Hippocampal formation (tissue), 2 donors: ENCODE measurements around the gene ADA.

ENCODE experiments used
- DNase-seq, 2 donors: peaks; one replicate each; lab custom pipeline; 2025; lab: John Stamatoyannopoulos, UW

ADA gene

DNA sequence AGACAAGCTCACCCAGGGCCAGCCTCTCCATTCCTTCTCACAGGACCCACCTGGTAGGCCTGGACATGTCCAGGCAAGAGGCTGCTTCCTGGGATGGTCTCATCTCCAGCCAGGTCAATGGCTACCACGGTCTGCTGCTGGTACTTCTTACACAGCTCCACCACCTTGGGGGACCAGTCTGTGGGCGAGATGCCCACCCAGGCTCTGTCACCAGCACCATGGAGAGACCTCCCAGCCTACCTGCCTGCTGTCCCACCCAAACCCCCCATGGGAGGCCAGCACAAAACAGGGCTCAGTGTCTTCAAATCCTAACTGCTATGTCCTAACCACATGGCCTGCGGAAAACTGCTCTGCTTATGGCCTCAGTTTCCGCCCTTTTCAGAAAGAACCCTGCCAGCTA lies 27.3 kb downstream of the ADA start:
- no peak for DNase-seq

- no peak for DNase-seq
These were observed 28.8 kb downstream of the ADA start for GRCh38 chr20:44622501-44623270.

DNA sequence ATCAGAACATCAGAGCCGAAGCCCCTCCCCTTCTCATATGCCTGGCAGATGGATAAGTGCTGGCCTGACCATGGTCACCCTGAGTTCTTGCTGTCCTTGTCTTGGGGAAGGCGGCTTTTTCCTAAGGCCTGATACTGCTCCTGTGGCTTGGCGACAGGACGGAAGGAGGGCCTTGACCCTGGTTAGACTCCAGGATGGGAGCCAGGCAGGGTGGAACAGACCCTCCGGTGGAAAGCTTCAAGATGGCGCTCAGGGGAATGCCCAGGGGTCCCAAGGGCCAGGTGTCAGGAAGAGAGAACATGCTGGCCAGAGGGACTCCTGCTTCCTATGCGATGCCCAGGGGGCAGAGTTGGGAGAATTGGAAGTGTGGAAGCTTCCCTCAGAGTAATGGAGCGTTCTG lies 29.6 kb downstream of the ADA start:
- no peak for DNase-seq

DNA sequence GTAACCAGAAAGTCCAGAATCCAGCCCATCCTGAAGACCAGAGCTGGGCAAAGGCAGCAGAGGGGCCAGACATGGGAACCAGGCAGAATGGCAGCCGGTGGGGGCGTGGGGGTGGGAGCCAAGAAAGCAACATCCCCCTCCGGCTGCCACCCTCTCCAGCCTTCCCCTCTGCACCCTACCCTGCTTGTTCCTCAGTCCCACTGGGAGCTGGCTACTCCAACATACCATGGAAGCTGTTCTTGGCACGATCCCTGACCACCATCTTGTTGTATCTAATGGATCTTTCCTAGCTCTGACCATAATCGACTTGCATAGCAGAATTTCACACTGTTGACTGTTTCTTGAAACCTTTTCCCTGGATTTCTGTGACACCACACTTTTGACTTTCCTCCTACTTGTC lies 30.2 kb downstream of the ADA start:
- no peak for DNase-seq

- no peak for DNase-seq
These were observed 31.5 kb downstream of the ADA start for GRCh38 chr20:44620030-44620429.

- DNase-seq = no peak
These were observed 32.2 kb downstream of the ADA start for GRCh38 chr20:44619294-44619693.

DNA sequence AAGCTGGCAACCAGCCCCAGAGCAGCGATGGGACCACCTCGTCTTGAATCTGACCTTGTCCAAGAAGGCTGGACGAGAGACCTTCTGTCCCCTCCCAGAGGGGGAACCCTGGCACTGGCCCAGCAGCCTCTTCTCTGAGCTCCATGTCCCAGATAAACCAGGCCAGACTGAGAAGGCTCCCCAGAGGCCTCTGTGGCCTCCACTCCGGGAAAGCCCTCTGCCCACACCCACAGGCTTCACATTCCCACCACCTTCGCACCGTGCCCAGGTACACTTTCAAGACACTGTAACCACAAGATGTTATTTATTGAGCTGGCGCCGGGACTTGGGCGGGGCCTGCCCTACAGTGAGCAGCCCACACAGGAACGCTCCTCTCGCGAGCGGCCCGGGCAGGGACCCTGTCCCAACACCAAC lies 33.2 kb downstream of the ADA start:
- no peak for DNase-seq

GRCh38 chr20:44616604-44616964 lies 34.9 kb downstream of the ADA start:
- DNase-seq = no peak

DNA sequence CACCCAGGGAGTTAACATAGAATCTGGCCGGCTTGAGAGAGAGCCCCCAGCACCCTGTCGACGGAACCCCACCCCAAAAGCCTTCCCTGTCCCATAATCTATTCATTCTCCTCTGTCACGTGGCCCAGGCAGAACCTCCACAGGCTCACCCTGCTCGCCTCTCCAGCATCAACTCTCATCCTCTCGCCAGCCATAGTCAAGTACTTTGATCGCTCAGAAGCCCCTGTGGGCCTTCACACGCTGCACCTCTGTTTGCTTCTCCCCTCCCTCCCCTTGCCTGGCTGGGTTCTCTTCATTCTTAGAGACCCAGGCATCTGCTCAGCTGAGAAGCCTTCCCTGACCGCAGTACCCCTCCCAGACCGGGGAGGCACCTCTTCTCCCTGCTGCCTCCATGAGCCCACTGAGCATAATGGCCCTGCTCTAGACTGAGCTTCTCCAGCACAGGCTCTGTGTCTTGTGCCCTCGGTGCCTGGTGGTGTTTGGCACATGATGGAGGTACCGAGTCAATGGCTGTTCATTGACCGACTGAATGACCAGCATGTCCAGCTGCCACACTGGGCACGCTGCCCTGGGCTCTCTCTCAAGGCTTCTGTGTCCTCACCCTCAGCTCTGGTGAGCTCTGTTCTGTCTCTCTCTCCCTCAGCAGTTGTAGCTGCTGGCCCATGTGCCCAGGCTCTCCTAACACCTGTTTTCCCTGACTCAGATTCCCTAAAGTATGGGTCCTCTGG lies 35.5 kb downstream of the ADA start:
- DNase-seq = peak; percentile 87 to 89

GRCh38 chr20:44615169-44615791 lies 36.2 kb downstream of the ADA start:
- DNase-seq = peak in 1 of 2 donors; percentile 26

- peak in 1 of 2 donors; percentile 14 for DNase-seq
These were observed 37.0 kb downstream of the ADA start for GRCh38 chr20:44614525-44614924.

DNA sequence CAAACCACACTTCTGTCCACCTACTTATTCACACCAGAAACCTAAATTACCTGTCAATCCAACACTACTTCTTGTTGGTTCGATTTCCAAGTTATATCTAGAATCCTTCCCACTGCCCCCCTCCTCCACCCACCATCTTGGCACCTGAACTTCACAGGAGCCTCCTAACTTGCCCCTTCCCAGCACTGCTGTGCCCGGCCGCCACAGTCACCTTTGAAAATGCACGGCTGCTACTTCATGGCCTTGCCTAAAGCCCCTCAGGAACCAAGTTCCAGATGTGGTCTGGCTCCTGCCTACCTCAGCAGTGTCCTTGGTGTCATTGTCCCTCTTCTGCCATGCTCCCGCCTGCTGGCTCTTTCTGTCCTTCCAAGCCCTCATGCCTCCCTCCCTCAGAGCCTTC lies 37.9 kb downstream of the ADA start:
- no peak for DNase-seq

DNA sequence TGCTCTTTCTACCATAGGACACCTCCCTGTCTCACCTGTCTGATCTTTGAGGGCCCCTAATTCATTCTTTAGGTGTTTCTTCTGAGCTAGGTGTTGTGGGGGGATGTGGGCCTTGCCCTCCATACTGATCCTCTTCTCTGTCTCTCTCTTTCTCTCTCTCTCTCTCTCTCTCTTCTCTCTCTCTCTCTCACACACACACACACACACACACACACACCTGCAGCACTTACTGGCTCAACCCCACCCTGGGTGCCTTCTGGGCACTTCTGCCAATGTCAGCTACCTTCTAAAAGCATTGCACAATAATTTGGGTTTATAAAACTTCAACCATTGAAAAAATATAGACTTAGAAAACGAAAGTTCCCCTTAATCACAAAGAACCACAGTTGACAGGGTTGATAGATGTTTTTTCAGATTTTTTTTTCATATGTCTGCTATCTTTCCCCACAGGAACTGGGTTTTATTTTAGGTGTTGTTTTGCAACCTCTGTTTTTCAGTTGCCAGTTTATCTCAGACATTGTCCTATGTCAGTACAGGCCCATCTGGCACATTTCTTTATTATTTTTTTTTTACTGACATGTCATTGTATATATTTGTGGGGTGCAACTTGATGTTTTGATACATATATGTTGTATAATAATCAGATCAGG lies 41.1 kb downstream of the ADA start:
- no peak for DNase-seq

DNA sequence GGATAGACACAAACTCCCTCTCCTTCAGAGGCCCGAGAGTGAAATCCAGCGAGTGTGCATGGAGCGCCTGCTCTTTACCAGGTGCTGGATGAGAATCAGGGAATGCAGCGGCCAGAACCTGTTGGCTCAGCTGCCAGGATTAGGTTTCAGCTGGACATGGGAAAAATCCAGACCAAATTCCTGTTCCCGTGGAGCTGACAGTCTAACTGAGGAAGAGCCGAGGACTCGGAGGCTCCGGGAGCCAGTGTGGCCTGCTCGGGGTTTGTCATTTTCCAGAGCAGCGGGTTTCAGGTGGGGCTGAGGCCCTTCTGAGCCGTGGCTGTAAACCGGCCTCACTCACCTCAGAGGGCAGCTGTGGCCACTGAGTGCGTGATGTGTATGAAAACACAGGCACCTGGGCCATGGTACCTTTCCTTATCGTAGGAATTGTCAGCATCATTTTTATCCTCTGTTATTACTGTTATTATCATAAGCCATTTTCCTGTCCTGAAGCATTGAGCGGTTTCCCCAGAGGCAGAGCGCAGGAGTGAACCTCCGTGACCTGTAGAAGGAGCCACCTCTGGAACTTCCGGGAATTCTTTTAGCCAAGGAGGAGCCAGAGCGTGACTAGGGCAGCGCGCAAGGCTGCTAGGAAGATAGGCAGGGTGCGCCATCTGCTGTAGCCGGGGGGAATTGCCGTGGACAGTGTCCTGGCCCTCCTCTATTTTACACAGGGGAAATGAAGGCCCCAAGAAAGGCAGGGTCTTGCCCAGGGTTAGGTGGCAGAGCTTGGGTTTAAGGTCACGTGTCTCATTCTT lies 41.8 kb downstream of the ADA start:
- DNase-seq = peak; percentile 74 to 81

DNA sequence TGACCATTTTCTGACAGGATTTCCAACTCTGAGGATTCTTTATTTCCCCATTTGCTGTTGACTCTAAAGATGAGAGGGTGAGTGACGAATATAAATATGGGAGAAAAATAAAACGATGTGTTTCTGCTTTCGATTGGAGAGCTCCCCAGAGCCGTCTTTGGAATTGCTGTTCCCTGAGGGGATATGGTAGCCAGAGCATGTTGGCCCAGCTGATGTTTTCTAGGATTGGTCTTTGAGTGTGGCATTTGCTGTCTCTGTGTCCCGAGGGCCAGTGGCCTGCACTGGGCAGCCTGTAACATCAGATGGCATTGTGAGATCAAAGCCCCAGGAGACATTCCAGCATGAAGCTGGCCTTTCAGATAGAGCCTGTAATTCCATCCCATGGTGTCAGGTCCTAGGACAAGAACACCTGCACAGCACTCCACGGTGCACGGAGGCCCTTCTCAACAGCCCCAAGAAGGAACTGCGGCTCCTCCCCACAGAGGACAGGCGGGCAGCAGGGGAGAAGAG lies 42.4 kb downstream of the ADA start:
- DNase-seq = no peak

GRCh38 chr20:44606725-44607441 lies 44.6 kb downstream of the ADA start:
- no peak for DNase-seq

GRCh38 chr20:44603327-44603726 lies 48.2 kb downstream of the ADA start:
- DNase-seq = no peak

- DNase-seq = peak in 1 of 2 donors; percentile 44
These were observed 49.7 kb downstream of the ADA start for GRCh38 chr20:44601801-44602204.

- peak in 1 of 2 donors; percentile 16 for DNase-seq
These were observed 50.2 kb downstream of the ADA start for GRCh38 chr20:44601236-44601671.

GRCh38 chr20:44600758-44601201 lies 50.7 kb downstream of the ADA start:
- DNase-seq = no peak

- DNase-seq = no peak
These were observed 51.2 kb downstream of the ADA start for GRCh38 chr20:44600301-44600700.
